GM04503 (cell line): ENCODE data around the gene GPR78.

Experiments
- DNase-seq: peaks from one replicate; pipeline ENCODE4 v3.0.0-alpha.2; 2012; ENCODE audit warnings: low read depth

GPR78 gene, protein sequence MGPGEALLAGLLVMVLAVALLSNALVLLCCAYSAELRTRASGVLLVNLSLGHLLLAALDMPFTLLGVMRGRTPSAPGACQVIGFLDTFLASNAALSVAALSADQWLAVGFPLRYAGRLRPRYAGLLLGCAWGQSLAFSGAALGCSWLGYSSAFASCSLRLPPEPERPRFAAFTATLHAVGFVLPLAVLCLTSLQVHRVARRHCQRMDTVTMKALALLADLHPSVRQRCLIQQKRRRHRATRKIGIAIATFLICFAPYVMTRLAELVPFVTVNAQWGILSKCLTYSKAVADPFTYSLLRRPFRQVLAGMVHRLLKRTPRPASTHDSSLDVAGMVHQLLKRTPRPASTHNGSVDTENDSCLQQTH

DNA sequence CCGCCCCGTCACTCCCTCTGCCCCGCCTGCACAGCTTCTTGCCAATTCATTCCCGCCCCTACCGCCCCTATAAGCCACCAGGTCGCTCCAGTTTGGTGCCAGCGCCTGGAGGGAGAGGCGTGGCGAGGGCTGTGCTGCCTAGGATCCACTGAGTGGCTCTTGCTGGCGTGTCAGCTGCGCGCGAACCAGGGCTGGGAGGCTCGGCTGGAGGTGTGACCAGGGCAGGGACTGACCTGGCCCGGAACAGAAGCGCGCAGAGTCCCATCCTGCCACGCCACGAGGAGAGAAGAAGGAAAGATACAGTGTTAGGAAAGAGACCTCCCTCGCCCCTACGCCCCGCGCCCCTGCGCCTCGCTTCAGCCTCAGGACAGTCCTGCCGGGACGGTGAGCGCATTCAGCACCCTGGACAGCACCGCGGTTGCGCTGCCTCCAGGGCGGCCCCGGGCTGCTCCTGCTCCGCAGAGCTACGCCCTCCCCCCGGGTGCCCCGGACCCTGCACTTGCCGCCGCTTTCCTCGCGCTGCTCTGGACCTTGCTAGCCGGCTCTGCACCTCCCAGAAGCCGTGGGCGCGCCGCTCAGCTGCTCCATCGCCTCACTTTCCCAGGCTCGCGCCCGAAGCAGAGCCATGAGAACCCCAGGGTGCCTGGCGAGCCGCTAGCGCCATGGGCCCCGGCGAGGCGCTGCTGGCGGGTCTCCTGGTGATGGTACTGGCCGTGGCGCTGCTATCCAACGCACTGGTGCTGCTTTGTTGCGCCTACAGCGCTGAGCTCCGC lies at the start of gene GPR78:
GPR78 (plus strand) TSS at position 72 of the 773 bp plus-strand sequence; CDS start at position 663, 591 bp downstream.
- no peak for DNase-seq

DNA sequence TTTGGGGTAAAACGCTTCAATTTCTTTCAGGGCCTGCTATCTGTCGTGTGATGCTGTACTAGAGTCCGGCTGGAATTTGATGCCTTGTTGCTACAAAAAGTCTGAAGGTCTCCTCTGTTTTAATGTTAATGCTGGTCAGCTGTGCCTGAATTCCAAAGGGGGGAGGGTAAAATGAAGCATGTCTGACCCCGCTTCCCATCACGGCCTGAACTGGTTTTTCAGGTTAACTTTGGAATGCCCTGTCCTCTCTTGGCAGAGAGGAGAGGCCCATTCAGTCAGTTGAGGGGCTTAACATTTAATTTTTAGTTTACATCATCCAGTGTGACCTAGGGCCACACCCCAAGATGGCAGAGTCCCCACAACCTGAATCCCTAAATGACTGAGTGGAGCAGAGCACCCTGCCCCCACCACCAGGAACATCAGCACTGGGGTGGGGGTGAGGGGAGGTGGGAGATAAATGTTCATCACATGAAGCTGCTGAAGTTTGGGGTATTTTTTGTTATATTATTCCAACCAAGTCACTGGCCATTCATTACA lies 47.9 kb upstream of the GPR78 start:
- DNase-seq, result no peak

DNA sequence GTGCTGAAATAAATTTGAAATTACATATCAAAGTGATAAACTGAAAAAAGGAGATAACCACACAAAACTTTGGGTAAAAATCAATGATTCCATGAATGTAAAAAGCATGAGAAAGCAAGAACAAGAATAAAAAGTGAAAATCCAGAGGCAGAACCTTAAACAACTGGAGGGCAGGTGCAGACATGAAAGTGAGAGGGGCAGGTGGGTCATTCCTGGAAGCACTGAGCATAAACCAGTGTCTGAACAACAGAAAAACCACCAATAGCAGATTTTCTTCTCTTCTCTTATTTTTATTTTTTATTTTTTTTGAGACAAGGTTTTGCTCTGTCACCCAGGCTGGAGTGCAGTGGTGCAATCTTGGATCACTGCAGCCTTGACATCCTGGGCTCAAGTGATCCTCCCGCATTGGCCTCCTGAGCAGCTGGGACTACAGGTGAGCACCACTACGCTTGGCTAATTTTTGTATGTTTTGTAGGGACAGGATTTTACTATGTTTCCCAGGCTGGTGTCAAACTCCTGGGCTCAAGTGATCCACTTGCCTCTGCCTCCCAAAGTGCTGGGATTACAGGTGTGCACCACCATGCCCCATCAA lies 46.8 kb upstream of the GPR78 start:
- no peak for DNase-seq

DNA sequence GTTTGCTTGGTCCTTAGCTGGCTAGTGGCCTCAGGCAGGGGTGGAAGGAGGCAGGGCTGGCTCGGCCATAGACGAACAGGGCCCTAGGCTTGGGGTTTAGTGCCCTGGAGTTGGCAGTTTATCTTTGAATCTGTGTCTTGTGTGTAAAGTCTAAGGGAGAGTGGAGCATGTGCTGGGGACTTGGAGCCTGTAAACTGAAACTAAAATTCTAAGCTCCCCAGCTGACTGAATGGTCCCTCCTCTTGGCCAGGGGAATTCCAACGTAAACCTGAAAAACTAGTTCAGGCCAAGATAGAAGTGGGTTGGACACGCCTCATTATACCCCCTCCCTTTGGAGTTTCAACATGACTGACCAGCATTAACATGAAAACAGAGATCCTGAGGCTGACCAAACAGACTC lies 46.1 kb upstream of the GPR78 start:
- no peak for DNase-seq

DNA sequence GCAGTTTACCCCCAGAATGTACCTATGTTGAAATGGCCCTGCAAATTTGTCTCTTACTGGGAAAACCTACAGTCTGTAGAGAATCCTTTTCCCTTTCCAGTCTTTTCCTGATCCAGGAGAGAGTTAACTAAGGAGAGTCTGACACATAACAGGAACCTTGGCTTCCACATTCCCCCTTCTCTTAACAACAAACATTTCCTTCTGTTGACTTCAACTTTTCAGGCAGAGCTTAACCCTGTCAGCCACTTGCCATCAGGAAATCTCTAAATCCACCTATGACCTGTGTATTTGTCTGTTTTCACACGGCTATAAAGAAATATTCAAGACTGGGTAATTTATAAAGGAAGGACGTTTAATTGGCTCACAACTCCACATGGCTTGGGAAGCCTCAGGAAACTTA lies 45.6 kb upstream of the GPR78 start:
- no peak for DNase-seq

DNA sequence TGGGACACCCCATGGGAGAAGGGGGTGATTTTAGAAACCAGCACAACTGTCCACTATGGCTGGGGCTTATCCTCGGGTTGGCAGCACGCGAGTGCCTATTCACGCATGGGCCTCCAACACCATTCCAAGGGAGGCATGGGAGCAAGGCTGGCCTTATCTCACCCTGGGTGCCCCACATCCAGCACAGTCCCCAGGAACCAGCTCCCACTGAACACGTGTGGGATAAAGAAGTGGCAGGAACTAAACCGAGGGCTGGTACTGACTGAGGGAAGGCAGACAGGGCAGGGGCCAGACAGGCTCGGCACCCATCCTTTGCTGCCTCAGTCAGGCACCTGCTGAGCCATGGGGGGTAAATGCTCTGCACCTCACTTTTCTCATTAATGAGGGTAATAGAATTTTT lies 43.7 kb upstream of the GPR78 start:
- no peak for DNase-seq

DNA sequence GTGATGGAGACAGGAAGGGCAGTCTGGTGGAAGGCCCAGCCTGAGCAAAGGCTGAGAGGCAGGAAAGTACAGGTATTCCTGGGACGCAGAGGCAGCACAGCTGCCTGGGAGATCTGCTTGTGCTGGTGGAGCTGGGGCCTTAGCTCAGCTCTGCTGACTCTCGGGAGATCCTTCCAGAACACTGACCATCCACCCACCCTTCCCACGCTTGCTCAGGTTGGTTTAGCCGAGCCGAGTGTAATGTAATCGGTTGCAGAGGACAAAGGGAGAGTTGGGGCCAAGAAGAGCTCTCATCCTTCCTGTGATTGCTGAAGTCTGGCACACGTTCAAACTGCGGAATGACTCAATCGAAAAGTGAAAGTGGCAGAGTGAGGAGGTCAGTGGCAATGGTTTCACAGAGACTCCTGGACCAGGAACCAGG lies 43.1 kb upstream of the GPR78 start:
- DNase-seq, result peak; percentile 74

DNA sequence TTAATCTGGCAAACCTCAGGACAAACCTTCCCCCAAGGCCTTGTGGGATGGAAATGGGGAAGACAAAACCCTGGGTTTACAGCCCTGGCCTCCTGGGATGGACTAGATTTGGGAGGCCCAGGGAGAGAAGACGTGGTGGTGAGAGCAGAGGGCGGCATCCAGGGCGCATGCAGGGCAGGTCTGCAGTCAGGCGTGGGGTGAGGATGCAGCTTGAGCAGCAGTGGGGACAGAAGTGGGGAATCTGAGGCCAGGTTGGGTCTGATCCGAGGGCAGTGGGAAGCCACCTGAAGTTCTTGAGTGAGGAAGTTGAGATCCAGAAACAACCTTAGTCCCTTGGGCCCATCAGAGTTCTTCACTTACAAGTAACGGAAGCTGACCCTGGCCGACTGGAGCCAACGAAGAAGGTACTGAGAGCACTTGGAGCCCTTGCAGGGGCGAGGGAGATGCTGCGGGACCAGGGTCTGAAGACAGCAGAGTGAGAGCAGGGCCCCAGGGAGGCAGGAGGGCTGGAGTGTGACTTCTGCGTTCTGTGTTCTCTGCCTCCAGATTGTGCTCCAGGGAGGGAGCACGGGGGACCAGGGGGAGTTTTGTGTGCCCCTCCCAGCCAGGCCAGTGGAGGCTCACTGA lies 42.0 kb upstream of the GPR78 start:
- no peak for DNase-seq

DNA sequence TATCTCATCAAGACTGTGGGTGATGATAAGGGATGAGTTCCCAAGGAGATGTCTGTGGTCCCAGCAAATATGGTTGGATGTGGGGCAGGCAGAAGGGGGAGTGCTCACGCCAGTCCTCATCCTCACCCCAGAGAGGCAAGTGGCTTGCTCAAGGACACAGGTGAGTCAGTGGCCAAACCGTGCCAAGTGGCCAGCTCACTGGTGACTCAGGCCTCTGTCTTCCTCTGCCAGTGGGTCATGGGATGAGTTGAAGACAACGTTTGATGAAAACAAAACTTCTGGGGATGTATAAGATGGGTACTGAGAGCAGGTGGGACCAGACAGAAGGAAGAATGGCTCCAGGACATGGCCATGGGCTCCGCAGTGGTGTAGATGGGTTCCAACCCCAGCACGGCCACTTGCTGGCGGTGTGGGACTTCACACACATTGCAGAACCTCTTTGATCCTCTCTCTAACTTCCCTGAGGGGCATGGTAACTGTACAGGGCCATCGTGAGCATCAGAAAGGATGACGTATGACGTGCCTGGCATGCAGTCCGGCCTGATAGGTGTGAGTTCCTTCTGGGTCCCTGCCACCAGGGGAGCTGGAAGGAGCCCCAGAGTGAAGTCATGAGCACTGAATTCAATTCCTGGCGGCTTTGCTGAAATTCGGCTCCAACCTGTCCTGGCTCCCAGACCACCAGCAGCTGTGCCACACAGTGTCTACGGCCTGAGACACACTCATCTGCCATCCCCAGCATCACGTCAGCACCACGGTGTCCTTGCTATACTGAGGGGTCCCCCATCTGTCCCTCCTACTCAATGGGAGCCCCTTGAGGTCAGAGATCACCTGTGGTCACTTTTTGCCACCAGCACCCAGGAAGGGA lies 41.3 kb upstream of the GPR78 start:
- no peak for DNase-seq

DNA sequence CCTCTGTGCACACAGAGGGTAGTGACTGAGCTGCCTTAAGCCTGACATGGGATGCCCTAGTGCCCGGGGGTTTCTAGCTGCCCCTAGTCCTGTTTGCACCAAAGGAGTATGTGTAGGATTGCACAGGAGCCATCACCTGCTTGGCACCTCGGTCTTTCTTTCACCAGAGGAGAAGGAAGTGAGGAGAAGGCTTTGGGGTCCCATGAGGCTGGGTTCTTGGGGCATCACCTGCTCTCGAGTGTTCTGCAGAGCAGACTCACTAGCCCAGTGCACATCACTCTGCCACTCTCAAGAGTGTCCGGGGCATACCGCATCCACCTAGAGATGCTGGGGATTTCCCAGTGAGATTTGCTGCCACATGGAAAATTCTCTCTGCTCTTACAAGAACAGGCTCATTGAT lies 40.5 kb upstream of the GPR78 start:
- no peak for DNase-seq

DNA sequence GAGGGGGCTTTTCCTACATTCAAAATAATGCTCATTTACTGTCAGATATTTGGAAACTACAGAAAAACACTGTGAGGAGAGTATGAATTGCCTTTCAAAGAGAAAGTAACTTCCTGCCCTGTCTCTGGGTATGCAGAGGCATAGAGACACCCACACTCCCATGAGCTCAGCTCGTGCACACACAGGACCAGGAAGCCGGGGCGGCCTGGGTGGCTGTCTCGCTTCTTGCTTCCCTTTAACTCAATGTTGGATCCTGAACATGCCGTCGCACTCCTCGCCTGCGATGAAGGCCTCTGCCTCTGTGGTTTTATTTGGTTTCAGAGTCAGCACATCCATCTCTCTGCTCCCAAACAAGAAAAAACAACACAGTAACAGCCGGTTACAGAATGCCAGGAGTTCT lies 40.1 kb upstream of the GPR78 start:
- DNase-seq, result no peak

DNA sequence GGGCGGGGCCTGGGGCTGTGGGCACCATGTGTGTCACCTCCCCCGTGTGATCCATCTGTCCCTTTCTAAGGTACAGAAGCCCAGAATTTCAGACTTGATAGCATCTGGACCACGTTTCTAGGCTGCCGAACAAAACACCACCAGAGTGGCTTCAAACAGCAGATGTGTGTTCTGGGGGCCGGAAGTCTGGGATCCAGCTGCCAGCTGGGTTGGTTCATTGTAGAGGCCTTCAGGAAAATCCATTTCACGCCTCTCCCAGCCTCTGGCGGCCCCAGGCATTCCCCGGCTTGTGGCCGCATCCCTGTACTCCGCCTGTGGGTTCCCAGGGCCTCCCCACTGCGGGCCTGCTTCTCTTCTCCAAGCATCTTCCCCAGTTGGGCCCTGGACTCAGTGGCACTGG lies 39.6 kb upstream of the GPR78 start:
- no peak for DNase-seq

DNA sequence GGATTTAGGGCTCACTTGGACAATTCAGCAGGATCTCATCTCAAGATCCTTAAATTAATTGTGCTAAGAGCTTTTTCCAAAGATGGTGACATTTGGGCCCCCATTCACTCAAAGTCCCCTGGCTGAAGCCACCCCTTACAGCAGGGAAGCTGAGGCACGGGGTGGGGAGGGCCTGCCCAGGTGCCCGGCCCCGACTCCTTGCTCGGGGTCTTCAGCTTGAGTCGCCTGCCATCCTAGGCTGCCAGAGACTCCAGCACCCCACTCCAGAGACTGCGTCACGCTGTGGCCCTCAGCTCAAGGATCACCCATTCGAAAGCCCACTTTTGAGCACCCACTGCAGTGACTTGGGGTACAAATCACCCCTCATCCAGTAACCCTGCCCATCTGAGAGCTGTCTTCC lies 39.2 kb upstream of the GPR78 start:
- DNase-seq, result no peak

DNA sequence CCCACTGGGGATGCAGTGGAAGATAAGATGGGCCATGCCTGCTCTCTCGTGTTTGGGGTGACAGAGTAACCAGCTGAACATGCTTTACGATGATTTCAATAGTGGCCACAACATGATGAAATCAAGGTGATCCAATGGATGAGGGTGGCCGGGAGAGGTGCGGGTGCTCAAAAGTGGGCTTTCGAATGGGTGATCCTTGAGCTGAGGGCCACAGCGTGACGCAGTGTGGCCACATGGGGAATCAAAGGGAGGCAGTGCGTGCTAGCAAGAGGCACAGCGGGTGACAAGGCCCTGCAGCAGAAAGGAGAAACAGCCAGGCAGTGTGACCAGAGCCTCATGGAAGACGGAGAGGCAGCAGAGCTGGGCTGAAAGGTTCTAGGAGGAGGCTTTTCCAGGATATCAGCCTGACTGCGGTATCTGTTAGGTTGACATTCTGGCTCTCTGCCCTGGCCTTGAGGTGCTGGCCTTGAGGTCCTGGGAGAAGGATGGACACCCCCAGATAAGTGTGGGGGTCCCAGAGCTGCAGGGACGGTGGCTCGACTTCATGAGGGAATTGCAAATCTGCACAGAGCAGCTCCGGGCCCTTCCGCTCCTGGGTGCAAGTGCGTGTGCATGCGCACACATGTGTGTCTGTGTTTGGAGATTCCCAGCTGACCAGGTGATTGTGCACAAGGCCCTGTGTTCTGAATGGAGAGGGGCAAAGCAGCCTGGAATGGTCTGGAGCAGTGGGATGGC lies 38.0 kb upstream of the GPR78 start:
- no peak for DNase-seq

DNA sequence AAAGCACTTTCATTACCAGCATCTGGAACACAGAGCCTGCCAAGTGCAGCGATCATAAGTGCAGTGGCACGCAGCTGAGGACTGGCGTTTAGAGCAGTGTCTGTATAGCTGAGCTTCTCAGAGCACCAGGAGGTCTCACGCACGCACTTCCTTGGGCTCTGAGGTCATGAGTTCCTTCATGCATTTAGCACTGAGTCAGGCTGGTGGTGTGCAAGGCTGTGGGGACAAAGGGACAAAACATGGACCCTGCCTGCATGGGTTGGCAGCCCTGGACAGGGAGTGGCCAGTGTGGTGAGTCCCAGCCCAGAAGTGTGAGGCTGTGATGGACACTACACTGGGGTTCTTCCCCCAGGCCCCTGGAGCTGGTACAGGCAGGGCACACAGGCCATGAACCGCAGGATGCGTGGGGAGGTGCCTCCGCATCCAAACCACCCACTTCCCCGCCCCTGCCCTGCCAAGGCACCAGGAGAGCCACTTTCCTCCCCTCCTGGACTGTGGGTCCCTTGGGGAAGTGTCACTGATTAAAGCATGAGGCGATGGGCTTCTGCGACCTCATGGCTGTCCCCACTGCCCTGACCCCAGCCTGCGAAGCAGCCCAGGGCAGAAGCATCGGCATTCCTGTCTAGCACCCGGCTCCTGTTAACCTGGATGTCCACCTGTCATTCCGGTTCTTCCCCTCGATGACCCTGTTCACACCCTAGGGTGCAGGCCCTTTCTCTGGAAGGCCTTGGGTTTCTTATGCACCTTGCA lies 37.2 kb upstream of the GPR78 start:
- DNase-seq, result peak; percentile 53

DNA sequence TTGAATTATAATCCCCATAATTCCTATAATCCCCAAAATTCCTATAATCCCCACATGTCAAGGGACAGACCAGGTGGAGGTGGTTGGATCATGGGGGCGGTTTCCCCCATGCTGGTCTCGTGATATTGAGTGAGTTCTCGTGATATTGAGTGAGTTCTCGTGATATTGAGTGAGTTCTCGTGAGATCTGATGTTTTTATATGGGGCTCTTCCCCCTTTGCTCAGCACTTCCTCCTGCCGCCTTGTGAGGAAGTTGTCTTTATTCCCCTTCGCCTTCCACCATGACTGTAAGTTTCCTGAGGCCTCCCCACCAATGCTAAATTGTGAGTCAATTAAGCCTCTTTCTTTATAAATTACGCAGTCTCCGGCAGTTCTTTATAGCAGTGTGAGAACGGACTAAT lies 36.6 kb upstream of the GPR78 start:
- no peak for DNase-seq

DNA sequence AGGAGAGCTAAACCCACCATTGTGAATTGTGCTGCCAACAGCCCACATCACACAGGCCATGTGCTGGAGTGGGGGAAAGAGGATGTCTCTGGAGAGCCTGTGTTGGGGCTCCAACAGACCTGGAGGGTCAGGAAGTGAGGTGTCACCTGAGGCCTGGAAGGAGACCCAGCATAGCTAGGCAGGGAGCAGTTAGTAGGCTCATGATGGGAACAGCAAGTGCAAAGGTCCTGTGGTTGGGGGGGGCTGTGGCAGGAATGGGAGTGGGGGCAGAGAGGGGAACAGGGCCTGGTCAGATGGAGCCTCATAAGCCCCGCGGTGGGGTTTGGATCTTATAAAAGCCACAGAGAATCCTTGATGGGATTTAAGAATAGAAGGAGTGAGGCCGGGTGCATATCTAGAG lies 35.9 kb upstream of the GPR78 start:
- no peak for DNase-seq

DNA sequence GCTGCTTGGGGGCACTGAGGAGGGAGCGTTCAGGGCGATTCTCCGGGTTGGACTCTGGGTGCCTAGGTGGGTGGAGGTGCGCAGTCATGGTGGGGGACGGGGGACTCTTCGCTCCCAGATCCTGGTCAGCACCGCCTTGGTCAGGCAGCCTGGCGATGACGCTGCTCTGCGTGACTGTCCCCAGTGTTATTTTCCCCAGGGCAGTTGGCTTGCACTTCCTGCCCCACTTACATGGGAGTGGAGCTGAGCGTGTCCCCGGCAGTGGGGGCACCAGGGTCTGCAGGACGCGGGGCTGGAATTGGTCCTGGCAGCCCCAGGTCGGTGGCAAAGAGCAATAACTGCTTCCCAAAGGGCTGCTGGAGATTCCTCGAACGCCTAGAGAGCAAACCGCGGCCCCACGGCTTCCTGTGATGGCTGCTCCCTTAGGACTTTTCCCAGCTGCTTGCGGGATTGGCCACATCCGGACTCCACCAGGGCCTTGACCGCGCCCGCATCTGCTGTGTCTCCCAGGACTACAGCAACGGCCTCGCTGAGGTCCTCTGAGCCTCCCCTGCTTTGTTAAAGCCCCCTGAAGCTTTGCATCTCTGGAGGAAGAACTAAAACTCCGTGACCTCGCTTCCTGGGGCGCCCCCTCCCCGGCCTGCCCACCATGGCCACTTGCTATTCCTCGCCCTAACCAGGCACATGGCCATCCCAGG lies 35.3 kb upstream of the GPR78 start:
- DNase-seq, result no peak

DNA sequence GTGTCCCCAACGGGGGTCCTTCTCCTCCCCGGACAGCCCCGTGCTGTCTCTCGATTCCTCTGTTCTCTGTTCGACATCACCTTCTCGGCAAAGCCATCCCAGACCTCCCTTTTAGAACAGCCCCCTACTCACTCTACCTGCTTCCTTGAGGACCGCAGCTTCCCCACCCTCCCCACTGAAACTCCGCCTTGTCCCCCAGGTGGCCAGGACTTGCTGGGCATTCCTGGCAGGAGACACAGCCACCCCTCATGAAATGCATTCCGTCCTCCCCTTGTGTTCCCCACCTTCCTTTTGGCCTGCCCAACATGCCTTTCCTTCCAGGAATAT lies 34.8 kb upstream of the GPR78 start:
- DNase-seq, result no peak

DNA sequence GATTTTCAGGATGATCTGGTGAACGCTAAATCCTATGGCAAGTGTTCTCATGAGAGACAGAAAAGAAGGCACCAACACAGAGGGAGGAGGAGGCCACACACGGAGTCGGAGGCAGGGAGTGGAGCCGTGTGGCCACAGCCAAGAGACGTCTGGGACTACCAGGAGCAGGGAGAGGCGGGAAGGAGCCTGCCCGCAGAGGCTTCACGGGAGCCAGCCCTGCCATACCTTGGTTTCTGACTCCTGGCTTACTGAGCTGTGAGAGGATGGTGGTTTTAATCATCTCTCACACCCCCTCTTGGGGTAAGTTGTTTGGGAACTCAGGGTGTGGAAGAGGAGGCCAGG lies 33.5 kb upstream of the GPR78 start:
- no peak for DNase-seq
